CD4-positive, alpha-beta T cell treated with Interleukin-12 subunit alpha and Interleukin-12 subunit beta, for 1 hour (primary cell): ENCODE measurements around the gene GRID1.

Experiments
- DNase-seq: peaks from one replicate; pipeline ENCODE4 v3.0.0-alpha.2; 2020

Gene GRID1

DNA sequence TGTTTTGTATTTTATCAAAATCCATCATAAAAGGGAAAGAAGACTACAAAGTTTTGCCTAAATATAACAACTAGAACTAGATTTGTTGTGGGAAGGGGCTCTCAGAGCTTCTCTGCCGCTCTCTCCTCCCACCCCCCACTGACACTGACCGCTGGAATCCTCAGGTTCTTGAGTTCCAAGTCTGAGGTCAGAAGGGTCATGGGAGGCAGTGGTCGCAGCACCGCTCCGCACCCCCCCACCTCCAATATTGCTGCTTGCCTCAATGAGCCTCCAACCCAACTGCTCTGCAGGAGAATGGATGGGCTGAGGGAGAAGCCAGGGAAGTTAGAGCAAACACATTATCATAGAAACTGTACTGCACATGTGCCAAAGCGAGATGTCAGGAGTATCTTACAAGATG lies 359.4 kb downstream of the GRID1 start:
- no peak for DNase-seq

DNA sequence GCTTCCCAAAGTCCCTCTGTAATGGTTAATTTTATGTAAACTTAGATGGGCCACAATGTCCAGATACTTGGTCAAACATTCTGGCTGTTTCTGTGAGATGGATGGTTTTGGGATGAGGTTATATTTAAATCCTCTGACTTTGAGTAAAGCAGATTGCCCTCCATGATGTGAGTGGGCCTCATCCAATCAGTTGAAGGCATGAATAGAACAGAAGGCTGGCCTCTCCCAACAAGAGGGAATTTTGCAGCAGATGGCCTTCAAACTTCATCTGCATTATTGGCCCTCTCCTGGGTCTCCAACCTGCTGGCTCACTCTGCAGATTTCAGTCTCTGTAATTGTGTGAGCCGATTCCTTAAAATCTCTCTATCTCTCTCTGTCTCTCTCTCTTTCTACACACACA lies 362.3 kb downstream of the GRID1 start:
- no peak for DNase-seq

DNA sequence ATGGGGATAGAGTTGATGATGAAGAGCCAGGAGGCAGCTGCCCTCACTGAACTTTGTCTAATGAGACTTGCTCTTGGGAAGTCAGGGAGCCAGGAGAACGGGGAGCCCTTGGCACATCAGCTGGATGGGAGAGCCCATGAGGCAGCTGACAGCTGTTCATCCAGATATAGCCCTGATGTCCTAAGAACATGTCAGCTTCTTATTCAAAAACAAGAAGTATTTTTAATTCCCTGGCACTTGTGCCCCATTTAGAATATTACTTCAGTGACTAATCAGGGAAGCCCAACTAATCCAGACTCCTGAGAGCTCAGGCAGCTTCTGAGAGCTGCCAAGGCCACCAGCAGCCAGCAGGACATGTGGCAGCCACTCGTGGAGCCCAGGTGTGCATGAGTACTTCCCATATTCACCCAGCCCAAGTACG lies 363.4 kb downstream of the GRID1 start:
- DNase-seq = no peak

DNA sequence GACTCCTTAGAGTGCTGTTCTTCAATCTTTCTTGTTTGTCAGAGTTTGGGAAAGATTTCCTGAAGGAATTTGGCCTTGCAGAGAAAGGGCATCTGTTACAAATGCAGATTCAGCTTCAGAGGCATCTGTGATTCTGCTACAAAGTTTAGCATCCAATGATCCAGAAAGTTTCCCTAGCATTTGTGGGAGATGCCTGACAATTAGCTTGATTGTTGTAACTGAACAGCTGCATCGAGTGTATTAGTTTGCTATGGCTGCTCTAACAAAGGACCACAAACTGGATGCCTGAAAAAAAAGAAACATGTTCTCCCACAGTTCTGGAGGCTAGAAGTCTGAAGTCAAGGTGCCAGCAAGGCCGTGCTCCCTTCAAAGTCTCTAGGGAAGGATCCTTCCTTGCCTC lies 365.1 kb downstream of the GRID1 start:
- no peak for DNase-seq

DNA sequence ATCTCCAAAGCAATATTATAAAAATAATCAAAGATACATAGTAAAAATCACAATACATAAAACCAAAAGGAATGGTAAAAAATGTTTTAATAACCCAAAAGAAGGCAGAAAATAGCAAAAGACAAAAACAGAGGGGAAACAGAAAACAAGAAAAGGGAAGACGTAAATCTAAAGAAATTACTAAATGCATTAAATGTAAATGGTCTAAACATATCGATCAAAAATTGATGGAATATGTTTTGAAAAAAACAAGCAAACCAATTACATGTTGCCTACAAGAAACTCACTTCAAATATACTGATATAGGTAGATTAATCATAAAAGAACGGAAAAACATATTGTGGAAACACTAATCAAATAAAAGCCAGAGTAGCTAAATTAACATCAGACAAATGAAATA lies 369.1 kb downstream of the GRID1 start:
- no peak for DNase-seq

DNA sequence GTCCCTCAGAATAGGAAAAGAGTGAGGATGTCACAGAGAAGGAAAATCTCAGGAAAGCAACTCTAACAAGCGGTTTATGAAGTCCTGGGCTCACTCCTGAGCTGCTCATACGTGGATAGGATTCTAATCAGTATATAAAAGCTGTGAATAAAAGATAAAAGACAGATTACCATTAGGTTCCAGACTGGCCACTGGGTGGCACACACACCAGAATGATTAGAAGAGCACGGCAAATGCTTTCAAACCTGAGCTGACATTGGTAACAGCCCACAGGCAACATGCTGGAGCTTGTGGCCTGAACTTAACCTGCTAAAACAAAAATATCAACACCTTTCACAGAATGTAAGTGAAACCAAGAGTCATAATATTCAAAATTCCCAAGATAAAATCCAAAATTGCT lies 370.8 kb downstream of the GRID1 start:
- peak; percentile 13 for DNase-seq

DNA sequence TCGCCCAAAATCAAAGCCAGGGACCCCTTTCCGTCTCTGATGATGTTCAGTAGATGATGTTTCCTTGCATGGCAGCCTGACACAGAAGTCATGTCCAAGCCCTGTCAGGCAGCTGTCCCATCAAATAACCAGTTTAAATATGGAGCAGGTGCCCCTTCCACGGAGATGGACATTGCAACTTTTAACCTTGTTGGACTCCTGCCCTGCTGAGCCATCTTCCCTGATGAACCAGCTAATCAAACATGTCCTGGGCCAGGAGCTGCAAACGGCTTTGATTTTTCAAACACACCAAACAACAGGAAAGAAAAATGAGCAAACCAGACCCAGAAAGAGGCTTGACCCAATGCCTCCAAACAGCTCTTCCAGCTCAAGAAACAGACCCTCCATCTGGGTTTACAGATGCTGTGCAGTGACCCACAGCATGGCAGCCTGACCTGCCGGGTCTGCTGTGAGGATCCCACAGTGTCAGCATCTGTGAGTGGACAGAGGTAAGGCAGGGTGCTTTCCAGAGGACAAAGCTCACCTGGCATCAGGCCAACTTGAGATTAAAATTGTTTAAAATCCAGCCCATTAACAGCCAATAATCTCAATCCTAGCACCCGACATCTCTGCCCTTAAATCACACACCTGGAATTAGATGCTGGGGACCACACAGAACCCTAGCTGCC lies 372.6 kb downstream of the GRID1 start:
- DNase-seq = no peak

DNA sequence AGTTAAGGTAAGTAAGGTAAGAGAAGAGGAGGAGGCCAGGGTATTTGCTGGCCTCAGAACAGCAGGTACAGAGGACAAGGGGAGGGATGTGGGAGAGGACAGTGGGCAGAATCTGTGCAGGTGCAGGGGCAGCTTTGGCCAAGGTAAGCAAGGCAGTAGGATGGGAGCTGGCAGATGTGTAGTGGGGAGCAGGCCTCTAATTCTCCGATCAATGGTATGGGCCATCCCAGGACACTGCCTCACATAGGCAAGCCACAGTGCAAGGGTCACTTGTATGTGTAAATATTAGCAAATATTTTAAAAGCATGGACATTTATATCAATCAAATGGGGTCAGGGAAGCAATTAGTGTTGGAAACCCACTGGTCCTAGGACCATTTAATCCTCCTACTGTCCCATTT lies 373.5 kb downstream of the GRID1 start:
- no peak for DNase-seq

DNA sequence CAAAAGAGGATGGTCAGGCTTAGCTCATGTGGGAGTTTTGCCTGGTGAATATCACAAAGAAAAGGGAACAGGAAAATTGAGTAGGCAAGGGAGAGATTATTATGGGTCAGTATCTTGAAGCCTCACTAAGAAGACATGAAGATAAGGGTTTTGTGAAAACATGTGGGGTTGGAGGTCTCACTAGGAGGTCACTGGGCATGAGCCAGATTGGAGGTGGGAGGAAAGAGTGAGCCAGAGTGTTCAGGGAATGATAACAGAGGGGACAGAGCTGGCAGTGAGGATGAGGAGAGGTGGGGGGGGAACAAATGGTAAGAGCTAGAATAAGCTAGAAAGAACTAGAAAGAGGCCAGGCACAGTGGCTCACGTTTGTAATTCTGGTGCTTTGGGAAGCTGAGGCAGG lies 374.3 kb downstream of the GRID1 start:
- DNase-seq = no peak

DNA sequence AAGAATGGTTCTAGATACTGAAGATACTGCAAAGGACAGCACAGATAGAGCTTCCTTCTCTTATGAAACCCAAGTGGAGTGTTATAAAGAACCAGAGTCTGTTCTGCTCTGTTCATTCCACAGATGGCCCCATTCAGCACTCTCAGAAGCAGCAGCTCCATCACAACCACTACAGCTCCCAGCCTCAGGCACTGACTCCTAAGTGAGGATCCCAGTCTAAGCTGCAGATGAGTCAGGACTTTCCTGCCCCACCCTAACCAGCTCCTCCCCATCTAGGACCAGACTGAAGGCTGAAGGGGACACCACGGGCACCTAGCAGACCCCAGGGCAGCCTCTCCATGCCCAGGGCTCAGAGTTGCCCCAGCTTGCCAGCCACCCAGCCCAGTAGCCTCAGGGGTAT lies 379.8 kb downstream of the GRID1 start:
- no peak for DNase-seq

DNA sequence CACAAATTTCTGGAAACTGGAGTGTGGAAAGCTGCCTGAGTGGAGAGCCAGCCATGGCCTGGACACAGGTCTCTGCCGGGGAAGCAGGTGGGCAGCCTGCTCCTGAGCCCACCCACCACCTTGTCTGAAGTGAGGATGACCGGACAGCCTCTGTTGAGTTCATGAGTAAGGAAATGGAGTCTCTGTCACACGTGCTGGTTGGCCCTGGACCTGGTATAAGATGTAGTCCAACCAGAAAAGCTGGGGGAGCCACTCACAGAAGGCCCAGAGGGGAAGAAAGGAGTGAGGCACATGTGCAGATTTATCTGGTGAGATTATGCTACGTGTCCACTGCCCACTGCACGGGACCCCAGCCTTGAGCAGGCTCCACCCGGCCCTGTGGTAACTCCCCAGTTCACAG lies 383.5 kb downstream of the GRID1 start:
- no peak for DNase-seq

DNA sequence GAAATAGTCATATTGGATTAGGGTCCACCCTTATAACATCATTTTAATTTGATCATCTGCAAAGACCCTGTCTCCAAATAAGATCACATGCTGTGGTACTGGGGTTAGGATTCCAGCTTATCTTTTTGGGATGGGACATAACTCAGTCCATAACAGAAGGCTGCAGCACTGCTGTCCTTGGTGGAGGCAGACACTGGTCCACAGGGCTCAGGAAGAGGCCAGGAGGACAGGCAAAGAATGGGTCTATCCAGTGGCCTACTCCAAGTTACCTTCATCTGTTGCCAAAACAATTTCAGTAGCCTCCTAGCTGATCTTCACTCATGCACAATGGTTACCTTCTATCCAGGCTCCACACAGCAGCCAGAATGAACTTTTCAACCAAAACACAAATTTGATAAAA lies 387.0 kb downstream of the GRID1 start:
- DNase-seq = no peak

DNA sequence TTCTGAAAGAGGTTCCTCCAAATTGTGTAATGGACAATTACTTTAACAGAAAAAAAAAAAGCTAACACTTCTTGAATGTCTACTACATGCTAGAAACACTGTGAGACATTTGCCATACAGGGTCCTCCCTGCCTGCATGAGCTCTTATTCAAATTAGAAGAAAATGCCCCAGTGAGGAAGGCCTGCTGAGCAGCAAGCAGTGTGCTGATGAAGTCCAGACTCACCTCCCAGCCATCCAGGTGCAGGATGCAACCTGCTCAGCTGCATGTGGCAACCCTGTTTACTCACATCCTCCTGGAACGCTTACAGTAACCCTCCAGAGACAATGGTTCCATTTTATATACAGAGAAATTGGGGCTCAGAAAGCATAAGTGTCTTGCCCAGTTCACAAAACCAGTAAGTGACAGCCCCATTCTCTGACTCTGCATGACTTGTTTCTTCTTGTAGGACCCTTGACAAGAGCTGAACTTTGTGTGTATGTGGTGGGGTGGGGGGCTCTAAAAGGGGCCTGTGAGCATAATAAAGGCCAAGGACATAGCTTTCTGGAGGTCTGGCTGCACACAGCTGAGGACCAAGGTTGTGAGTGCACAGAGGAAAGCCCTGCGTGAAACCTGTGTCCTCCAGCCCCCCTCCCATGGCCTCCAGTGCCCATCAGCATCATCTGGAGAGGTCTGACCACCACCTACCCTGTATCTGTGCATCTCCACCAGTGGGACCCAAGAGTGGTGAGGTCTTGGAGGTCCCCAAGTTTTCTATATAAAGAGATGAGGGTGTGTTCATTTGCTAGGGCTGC lies 387.8 kb downstream of the GRID1 start:
- DNase-seq = no peak

DNA sequence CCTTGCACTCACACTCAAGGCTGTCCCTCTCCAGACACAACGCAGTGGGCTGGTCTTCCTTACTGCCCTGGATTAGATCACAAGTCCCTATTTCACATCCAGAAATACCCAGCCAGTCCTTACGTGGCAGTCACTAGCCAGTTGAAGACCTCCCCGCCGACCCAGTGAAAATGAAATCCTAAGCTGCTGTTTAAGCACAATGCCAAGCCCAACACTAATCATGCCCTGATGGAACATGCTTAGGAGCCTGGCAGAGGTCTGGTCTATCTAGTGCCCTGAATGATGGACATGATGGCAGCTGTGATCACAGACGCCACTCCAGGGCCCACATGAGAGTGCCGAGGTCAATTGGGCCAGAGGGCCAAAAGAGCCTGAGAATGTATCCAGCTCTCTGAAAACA lies 389.0 kb downstream of the GRID1 start:
- no peak for DNase-seq

DNA sequence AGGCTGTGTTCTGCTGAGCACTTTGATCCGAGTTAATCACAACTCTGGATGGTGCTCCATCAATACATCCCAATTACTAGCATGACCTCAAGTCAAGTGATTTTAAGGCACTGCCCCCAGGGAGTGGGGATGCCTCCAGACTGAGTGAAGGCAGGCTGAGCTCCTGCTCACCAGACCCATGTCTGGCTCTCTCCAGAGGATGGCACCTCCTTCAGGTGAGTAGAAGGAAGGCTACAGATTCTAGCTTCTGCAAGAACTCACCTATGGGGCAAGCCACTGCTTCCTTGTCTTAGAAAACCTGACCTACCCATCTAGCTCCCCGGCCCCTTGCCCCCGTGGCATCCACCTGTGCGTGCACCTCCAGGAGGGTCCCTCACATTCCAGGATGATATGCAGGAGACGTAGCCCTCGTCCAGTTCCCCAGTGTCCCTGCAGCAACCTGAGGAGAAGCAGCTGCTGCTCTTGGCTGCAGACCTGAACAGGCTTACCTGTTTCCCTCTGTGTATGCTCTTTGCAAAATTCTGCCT lies 390.3 kb downstream of the GRID1 start:
- DNase-seq = no peak

DNA sequence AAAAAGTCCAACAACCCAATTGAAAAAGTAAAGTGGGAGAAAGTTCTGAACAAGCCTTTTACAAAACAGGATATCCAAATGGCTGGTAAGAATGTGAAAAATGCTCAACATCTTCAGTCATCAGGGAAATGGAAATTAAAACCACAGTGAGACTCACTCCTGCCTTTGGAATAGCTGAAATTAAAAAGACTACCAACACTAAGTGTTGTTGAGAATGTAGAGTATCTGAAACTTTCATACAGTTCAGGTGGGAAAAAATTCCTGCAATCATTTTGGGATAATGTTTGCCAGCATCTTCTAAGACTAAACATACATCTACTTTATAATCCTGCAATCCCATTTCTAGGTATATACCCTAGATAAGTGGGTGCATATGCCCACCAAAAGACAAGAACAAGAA lies 395.1 kb downstream of the GRID1 start:
- DNase-seq = no peak

DNA sequence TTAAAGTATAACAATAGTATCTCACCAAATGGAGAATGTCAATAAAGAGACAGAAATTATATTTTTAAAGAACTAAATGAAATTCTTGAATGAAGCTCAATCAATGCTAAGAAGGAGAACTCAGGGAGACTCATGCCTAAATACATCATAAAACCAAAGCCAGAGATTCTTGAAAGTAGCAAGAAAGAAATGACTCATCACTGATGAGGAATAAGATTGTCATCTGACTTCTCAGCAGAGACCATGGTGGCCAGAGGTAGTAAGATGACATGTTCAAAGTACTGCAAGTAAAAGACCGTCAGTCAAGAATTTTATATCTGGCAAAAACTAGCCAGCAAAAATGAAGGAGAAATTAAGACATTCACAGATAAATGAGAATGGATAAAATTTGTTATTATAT lies 399.0 kb downstream of the GRID1 start:
- no peak for DNase-seq

DNA sequence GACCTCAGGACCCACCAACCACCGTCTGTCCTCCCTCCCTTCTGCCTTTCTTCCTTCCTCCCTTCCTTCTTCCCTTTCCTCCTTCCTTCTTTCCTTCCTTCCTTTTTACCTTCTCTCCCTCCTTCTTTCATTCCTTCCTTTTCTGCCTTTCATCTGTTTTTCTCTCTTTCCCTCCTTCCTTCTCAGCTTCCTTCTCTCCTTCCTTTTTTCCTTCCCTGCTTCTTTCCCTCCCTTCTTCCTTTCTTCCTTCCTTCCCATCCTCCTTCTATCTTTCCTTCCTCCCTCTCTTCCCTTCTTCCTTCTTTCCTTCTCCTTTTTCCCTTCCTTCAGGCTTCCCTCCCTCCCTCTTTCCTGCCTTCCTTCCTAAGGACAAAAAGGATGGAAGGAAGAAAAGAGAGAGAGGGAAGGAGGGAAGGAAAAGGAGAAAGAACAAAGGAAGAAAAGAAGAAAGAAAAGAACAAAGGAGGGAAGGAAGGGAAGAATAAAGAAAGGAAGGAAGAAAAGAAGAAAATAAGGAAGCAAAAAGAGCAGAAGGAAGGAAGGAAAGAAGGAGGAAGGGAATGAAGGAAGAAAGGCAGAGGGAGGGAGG lies 405.0 kb downstream of the GRID1 start:
- no peak for DNase-seq

DNA sequence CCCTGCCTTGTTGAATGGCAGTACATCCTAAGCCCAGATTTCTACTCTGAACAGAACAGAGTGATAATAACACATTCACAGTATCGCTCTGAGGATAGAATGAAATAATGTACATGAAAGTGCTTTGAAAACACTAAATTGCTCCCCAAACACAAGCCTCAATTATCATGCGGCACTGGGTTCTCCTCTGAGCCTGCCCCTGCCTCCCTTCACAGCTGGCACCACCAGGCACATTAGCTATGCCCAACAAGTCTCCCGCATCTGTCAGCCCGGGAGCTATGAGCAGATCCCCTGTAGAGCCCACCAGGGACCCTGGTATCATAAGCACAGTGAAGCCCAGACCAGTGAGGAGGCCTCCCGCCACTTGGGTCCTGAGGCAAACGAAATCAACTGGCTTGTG lies 405.5 kb downstream of the GRID1 start:
- DNase-seq = no peak

DNA sequence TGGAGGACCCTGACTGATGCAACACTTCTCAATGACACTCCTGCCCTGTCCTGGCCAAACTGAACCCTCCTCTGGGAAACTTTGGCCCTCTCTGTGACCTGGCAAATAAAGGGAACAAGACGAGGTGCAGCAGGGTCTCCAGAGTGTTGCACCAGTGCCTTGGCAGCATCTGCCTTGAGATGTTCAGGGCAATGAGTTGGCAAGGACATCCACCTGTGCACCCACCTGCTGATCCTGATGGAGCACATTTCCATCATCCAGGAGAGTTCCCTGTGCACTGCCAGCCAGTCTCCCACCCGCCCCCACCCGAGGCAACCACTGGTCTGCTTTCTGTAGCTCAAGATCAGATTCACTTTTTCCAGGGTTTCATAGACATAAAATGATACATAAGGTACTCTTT lies 407.4 kb downstream of the GRID1 start:
- no peak for DNase-seq

DNA sequence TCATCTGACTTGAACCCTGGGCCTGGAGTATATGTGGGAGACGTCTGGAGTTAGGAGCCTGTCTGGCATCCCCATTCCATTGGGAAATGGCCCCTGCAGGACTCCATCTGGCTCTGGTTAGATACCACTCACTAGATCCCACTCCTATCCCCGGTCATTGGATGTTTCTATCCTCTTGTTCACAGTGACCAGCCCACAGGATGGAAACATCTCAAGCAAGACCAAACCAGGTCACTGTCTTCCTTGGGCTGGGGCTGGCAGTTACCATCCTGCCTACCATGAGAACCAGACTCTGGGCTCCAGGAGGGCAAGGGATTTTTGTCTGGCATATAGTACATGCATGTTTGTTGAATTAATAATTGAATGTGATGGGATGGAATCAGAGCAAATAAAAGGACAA lies 415.7 kb downstream of the GRID1 start:
- DNase-seq = no peak

DNA sequence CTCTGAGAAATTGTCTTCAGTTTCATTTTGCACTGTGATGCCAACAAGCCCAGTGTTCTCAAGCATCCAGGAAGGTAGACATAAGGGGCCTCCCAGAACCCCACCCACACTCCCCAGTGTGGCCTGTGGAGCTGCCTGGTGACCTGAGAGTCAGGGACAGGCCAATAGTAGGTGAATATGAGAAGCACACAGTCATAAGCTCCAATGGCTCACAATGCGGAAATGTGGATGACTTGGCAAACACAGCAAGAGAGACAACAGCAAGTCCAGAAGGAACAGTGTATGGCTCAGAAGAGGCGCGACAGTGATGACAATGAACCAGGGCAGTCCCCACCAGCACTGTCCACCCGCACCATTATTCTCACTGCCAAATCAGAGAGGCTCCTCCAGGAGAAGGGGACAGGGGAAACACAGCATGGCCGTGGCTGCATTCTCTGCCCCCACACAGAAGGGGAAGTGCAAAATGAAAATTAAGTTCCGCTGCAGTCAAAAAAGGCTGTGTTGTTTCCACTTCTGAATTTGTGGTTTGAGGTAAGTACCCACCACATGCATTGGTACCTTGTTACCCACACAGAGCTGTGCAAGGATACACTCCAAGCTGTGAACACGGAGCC lies 419.8 kb downstream of the GRID1 start:
- DNase-seq = no peak

DNA sequence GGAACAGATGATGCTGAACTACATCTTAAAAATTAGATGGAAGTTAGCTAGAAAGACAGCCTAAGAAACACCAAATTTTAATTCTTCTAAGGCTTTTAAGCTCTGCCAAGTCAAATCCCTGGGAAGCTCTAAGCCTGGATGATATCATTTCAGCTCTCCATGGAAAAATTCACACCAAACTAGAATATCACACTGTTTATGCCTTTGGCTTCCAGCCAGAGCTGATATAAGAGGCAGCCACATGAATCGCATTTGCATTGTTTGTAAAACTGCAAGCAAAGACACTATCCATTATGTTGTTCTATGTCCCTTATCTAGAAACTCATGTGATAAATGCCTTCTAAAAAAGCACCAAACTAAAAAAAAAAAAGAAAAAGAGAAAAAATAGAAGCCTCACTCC lies 430.4 kb downstream of the GRID1 start:
- no peak for DNase-seq

DNA sequence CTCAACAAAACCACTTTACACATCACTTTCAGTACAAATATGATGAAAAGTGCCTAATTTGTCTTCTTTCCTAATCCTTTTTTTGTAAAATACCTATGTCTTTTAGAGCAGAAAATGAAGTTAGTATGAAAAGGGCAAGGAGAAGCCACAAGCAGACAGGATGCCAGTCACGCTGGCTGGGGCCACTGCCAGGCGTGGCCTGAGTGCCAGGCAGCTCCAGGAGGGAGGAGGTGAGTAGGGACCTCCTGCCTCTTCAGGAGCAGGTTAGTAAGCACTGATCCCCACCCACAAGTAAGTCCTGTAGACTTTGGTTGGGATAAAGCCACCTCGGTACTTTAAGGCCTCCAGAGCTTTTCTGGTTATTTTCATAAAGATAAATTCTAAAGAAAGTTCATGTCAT lies 432.0 kb downstream of the GRID1 start:
- DNase-seq = no peak
